OCI-LY7 (cell line): Measurements from ENCODE around the gene CENPV. TPM values are rescaled to one million over a fixed set of nuclear protein-coding genes. Genes with fewer than 3 reads are reported as not detected.
"Not testable (repeated sequence)": the region's sequence is repeated elsewhere in the genome, so short reads cannot be mapped to it uniquely, and the experiment has no call there.

Experiments used
- BruUV-seq: library from RNA; stranded (reverse); fragments of 400-500 nt; replicated peaks from 2 replicates; lab custom pipeline; 2021; lab: Mats Ljungman, UMichigan
- CTCF ChIA-PET: fragments of 300-600 bp; sonication (Branson Sonifier 250); formaldehyde crosslinking; loops from one replicate; lab custom pipeline; 2022; ENCODE audit warnings: antibody characterized with exemption; ENCODE audit not compliant: unreplicated experiment; lab: Charles Lee
- POLR2A ChIA-PET: fragments of 300-600 bp; sonication (Branson Sonifier 250); formaldehyde crosslinking; loops from one replicate; lab custom pipeline; 2022; ENCODE audit warnings: antibody characterized with exemption; lab: Charles Lee
- DNase-seq: peaks from one replicate; pipeline ENCODE4 v3.0.0-alpha.2; 2015; ENCODE audit warnings: low spot score
- H2AFZ ChIP-seq: fragments of 200-600 bp; sonication (generic), shearing (Covaris generic); 2 replicates; pipeline ENCODE4 v1.6.1; 2014; ENCODE audit warnings: mild to moderate bottlenecking, antibody characterized with exemption, low read length, moderate library complexity
- H3K27ac ChIP-seq: fragments of 200-600 bp; sonication (generic); 2 replicates; pipeline ENCODE4 v1.5.1; 2014; ENCODE audit warnings: mixed run types, low read depth, mild to moderate bottlenecking, moderate library complexity, low read length, inconsistent platforms; ENCODE audit not compliant: poor library complexity, severe bottlenecking
- H3K36me3 ChIP-seq: fragments of 200-600 bp; sonication (generic); 2 replicates; pipeline ENCODE4 v1.6.1; 2014; ENCODE audit warnings: mild to moderate bottlenecking, antibody characterized with exemption, low read length, moderate library complexity, mixed read lengths; ENCODE audit not compliant: insufficient read depth
- H3K4me1 ChIP-seq: fragments of 200-600 bp; sonication (generic); 2 replicates; pipeline ENCODE4 v1.5.1; 2014; ENCODE audit warnings: mild to moderate bottlenecking, low read length; ENCODE audit not compliant: insufficient read depth, poor library complexity, severe bottlenecking
- H3K4me2 ChIP-seq: fragments of 200-600 bp; sonication (generic); 2 replicates; pipeline ENCODE4 v1.6.1; 2014; ENCODE audit warnings: mild to moderate bottlenecking, low read length
- H3K4me3 ChIP-seq: fragments of 200-600 bp; sonication (generic); 2 replicates; pipeline ENCODE4 v1.5.1; 2014; ENCODE audit warnings: mild to moderate bottlenecking, low read depth, low read length; ENCODE audit not compliant: poor library complexity, severe bottlenecking
- H3K79me2 ChIP-seq: fragments of 200-600 bp; sonication (generic); 2 replicates; pipeline ENCODE4 v1.6.1; 2016; ENCODE audit warnings: low read depth, mild to moderate bottlenecking, low read length, moderate library complexity, mixed read lengths; ENCODE audit not compliant: insufficient read depth
- H3K9me2 ChIP-seq: fragments of 200-600 bp; sonication (generic); 2 replicates; pipeline ENCODE4 v1.6.1; 2016; ENCODE audit warnings: mild to moderate bottlenecking, low read length, mixed read lengths; ENCODE audit not compliant: insufficient read depth
- H3K9me3 ChIP-seq: fragments of 200-600 bp; sonication (generic); 2 replicates; pipeline ENCODE4 v1.6.1; 2014; ENCODE audit warnings: mild to moderate bottlenecking, mixed run types, low read length, mixed read lengths
- H4K20me1 ChIP-seq: fragments of 200-600 bp; sonication (generic); 2 replicates; pipeline ENCODE4 v1.6.1; 2014; ENCODE audit warnings: mild to moderate bottlenecking, antibody characterized with exemption, low read length, moderate library complexity, mixed read lengths; ENCODE audit not compliant: insufficient read depth
- EZH2phosphoT487 ChIP-seq: fragments of 200-600 bp; sonication (generic); IDR thresholded peaks from 2 replicates; pipeline ENCODE4 v1.6.1; 2018; ENCODE audit warnings: low read depth, borderline replicate concordance, mild to moderate bottlenecking, mixed run types, antibody characterized with exemption, low read length, moderate library complexity, mixed read lengths
- intact Hi-C: fragments of 100-400 bp; cut with micrococcal nuclease; formaldehyde crosslinking; loops from one replicate; pipeline ENCODE4 v1.10.0; 2022; ENCODE audit not compliant: unreplicated experiment
- total RNA-seq, 2 experiments: library from RNA; depleted of rRNA in 1 of 2; stranded (reverse); fragments of >200 nt in 1 of 2; shearing (Covaris generic) in 1 of 2; gene quantifications; 2 replicates each; pipeline ENCODE4 v1.2.3, GENCODE V29; 2014 to 2022
- TF ChIP-seq, protein P1 (sequence below): fragments of 200-600 bp; sonication (generic); conservative IDR thresholded peaks from 2 replicates; pipeline ENCODE4 v1.5.1; 2014; ENCODE audit warnings: mild to moderate bottlenecking, antibody characterized with exemption, low read length, moderate library complexity, mixed read lengths

Gene CENPV
- total RNA-seq, 2 experiments from 2014 or later, result 77.3 to 78.8 TPM

DNA sequence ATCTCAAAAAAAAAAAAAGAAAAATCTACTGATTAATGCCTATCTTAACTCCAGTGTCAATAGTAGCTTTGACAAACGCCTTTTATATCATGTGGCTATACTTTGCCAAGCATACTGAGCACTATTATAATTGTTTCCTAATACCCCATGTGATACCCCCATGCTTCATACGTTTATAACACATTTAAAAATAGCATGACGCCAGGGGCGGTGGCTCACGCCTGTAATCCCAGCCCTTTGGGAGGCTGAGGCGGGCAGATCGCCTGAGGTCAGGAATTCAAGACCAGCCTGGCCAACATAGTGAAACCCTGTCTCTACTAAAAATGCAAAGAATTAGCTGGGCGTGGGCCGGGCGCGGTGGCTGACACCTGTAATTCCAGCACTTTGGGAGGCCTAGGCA lies 39.2 kb upstream of the CENPV start:
- H2AFZ ChIP-seq, H3K36me3 ChIP-seq, H3K9me3 ChIP-seq, CTCF ChIA-PET, H3K9me2 ChIP-seq, H3K27ac ChIP-seq, H4K20me1 ChIP-seq, intact Hi-C loops, H3K4me3 ChIP-seq, H3K4me1 ChIP-seq, H3K79me2 ChIP-seq, BruUV-seq, DNase-seq, H3K4me2 ChIP-seq: not testable (repeated sequence)
- POLR2A ChIA-PET, result interaction anchor here (0.6 kb wide), 1 partner anchor 116 kb away, joined by 3 read pairs; no protein-coding TSS in a partner anchor

DNA sequence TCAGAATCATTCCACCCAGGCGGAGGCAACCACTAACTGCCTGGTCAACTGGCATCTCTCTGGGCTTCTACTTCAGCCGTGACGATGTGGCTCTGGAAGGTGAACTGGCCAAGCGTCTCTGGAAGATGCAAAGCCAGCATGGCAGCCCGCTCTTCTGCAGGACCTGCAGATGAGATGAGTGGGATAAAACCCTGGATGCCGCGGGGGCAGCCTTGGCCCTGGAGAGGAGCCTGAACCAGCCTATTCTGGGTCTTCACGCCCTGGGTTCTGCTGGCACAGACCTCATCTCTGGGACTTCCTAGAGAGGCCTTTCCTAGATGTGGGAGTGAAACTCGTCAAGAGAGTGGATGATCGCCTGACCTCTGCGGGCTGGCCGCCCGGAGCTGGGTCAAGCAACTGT lies 38.2 kb upstream of the CENPV start:
- no peak for DNase-seq
- H3K27ac ChIP-seq, result no peak overlapping the region
- BruUV-seq, result no TSS peak
- no peak overlapping the region for H2AFZ ChIP-seq
- peaks cover 3% of the 10 kb centered on the region for H3K4me1 ChIP-seq
- H4K20me1 ChIP-seq, result no peaks in the 10 kb centered on the region
- POLR2A ChIA-PET, result no interaction called here
- CTCF ChIA-PET, result no interaction called here
- H3K79me2 ChIP-seq, result no peaks in the 10 kb centered on the region
- no peaks in the 10 kb centered on the region for H3K9me2 ChIP-seq
- no peaks in the 10 kb centered on the region for H3K9me3 ChIP-seq
- no peak overlapping the region for H3K4me2 ChIP-seq
- no peak overlapping the region for H3K4me3 ChIP-seq
- intact Hi-C loops, result no loop called here
- no peaks in the 10 kb centered on the region for H3K36me3 ChIP-seq
- TF ChIP-seq, protein P1, sequence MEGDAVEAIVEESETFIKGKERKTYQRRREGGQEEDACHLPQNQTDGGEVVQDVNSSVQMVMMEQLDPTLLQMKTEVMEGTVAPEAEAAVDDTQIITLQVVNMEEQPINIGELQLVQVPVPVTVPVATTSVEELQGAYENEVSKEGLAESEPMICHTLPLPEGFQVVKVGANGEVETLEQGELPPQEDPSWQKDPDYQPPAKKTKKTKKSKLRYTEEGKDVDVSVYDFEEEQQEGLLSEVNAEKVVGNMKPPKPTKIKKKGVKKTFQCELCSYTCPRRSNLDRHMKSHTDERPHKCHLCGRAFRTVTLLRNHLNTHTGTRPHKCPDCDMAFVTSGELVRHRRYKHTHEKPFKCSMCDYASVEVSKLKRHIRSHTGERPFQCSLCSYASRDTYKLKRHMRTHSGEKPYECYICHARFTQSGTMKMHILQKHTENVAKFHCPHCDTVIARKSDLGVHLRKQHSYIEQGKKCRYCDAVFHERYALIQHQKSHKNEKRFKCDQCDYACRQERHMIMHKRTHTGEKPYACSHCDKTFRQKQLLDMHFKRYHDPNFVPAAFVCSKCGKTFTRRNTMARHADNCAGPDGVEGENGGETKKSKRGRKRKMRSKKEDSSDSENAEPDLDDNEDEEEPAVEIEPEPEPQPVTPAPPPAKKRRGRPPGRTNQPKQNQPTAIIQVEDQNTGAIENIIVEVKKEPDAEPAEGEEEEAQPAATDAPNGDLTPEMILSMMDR, result no peak
- TF ChIP-seq EZH2phosphoT487, result no peak

DNA sequence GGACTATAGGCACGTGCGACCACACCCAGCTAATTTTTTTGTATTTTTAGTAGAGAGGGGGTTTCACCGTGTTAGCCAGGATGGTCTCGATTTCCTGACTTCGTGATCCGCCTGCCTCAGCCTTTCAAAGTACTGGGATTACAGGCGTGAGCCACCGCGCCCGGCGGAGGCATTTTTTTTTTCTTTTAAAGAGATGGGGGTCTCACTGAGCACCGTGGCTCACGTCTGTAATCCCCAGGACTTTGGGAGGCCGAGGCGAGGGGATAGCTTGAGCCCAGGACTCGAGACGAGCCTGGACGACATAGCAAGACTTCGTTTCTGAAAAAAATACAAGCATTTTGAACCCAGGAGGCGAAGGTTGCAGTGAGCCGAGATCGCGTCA lies 32.8 kb upstream of the CENPV start:
- peak overlapping the region; percentile 73 for H3K4me2 ChIP-seq
- DNase-seq, H3K9me3 ChIP-seq, BruUV-seq, H3K9me2 ChIP-seq: not testable (repeated sequence)
- peaks cover 36% of the 10 kb centered on the region for H3K4me1 ChIP-seq
- ChIA-PET CTCF (interaction anchor here (0.8 to 1.0 kb wide), 2 partner anchors 30 to 52 kb away, joined by 3 to 6 read pairs; no protein-coding TSS in a partner anchor), POLR2A (interaction anchor here (0.6 to 0.7 kb wide), 2 partner anchors 213 to 1935 kb away, joined by 4 to 5 read pairs; no protein-coding TSS in a partner anchor)
- peaks cover 32% of the 10 kb centered on the region for H3K79me2 ChIP-seq
- peaks cover 30% of the 10 kb centered on the region for H3K36me3 ChIP-seq
- H3K4me3 ChIP-seq, result peak overlapping the region; percentile 69
- peak overlapping the region; percentile 66 for H3K27ac ChIP-seq
- intact Hi-C loops, result loop anchor here (1.0 kb wide), 2 partner anchors 29 to 135 kb away; partner anchors contain the start of gene TRPV2
- peaks cover 14% of the 10 kb centered on the region; the same call in 1 of the 2 replicates for H4K20me1 ChIP-seq
- peak overlapping the region; percentile 89 for H2AFZ ChIP-seq
